IMR-90 (cell line): Measurements from ENCODE around the gene SPTLC3. TPM values are rescaled to one million over a fixed set of nuclear protein-coding genes. Genes with fewer than 3 reads are reported as not detected.

ENCODE experiments used
- ATAC-seq: fragments of 200-7000 bp; cut with Tn5 transposase; 2 replicates; pipeline ENCODE4 v1.9.1; 2020; ENCODE audit warnings: low read depth, mild to moderate bottlenecking, moderate library complexity
- BruUV-seq: library from RNA; stranded (reverse); fragments of 400-500 nt; replicated peaks from 2 replicates; lab custom pipeline; 2021; lab: Mats Ljungman, UMichigan
- CTCF ChIA-PET: fragments of 300-600 bp; formaldehyde crosslinking; extraction: SDS; loops from one replicate; lab custom pipeline; 2021; ENCODE audit warnings: antibody characterized with exemption; lab: Yijun Ruan, JAX
- POLR2A ChIA-PET: fragments of 300-600 bp; sonication (Branson Sonifier 250); formaldehyde crosslinking; loops from one replicate; lab custom pipeline; 2022; ENCODE audit warnings: antibody characterized with exemption; ENCODE audit not compliant: unreplicated experiment; lab: Charles Lee
- DNase-seq: peaks from one replicate; pipeline ENCODE4 v3.0.0; 2013
- H2AFZ ChIP-seq: replicated peaks from 2 replicates; pipeline ENCODE3; 2013; ENCODE audit warnings: low read length, mild to moderate bottlenecking; ENCODE audit not compliant: poor library complexity
- H2AK5ac ChIP-seq: 2 replicates; pipeline ENCODE4 v1.6.1; 2013; ENCODE audit warnings: low read depth, low read length, inconsistent platforms
- H2AK9ac ChIP-seq: replicated peaks from 2 replicates; pipeline ENCODE3; 2013; ENCODE audit warnings: mild to moderate bottlenecking, low read depth, low read length, moderate library complexity; ENCODE audit not compliant: poor library complexity
- H2BK120ac ChIP-seq: 2 replicates; pipeline ENCODE4 v1.6.1; 2013; ENCODE audit warnings: low read depth, low read length, inconsistent platforms
- H2BK15ac ChIP-seq: 3 replicates; pipeline ENCODE4 v1.6.1; 2013; ENCODE audit warnings: low read depth, low read length, inconsistent platforms
- H2BK20ac ChIP-seq: 2 replicates; pipeline ENCODE4 v1.6.1; 2013; ENCODE audit warnings: low read depth, mild to moderate bottlenecking, inconsistent platforms, low read length, moderate library complexity
- H2BK5ac ChIP-seq: 2 replicates; pipeline ENCODE4 v1.6.1; 2013; ENCODE audit warnings: mild to moderate bottlenecking, low read depth, low read length, inconsistent platforms; ENCODE audit not compliant: poor library complexity, severe bottlenecking
- H3K14ac ChIP-seq: replicated peaks from 2 replicates; pipeline ENCODE4 v1.6.1; 2013; ENCODE audit warnings: low read depth, low read length, inconsistent platforms
- H3K18ac ChIP-seq: 2 replicates; pipeline ENCODE4 v1.6.1; 2013; ENCODE audit warnings: low read depth, low read length, control low read depth
- H3K23ac ChIP-seq: 2 replicates; pipeline ENCODE4 v1.6.1; 2013; ENCODE audit warnings: low read depth, low read length, inconsistent platforms
- H3K27ac ChIP-seq: 2 replicates; pipeline ENCODE4 v1.5.1; 2013; ENCODE audit warnings: mild to moderate bottlenecking, control low read depth, low read length; ENCODE audit not compliant: insufficient read depth
- H3K27me3 ChIP-seq: 2 replicates; pipeline ENCODE4 v1.6.1; 2013; ENCODE audit warnings: low read length; ENCODE audit not compliant: control insufficient read depth, insufficient read depth
- H3K36me3 ChIP-seq: 2 replicates; pipeline ENCODE4 v1.6.1; 2013; ENCODE audit warnings: low read length, mixed read lengths; ENCODE audit not compliant: control insufficient read depth, insufficient read depth
- H3K4ac ChIP-seq: 2 replicates; pipeline ENCODE4 v1.6.1; 2013; ENCODE audit warnings: low read depth, low read length, inconsistent platforms
- H3K4me1 ChIP-seq: 2 replicates; pipeline ENCODE4 v1.6.1; 2013; ENCODE audit warnings: low read length, mixed read lengths; ENCODE audit not compliant: control insufficient read depth, insufficient read depth
- H3K4me2 ChIP-seq: 2 replicates; pipeline ENCODE4 v1.6.1; 2013; ENCODE audit warnings: low read depth, mild to moderate bottlenecking, control low read depth, low read length, moderate library complexity
- H3K4me3 ChIP-seq: 2 replicates; pipeline ENCODE4 v1.5.1; 2013; ENCODE audit warnings: low read depth, mild to moderate bottlenecking, control low read depth, low read length, moderate library complexity; ENCODE audit not compliant: insufficient read depth
- H3K56ac ChIP-seq: 2 replicates; pipeline ENCODE4 v1.6.1; 2013; ENCODE audit warnings: low read length, inconsistent platforms; ENCODE audit not compliant: insufficient read depth; ENCODE audit errors: extremely low read depth
- H3K79me1 ChIP-seq, 2 experiments: 2 replicates each; pipeline ENCODE4 v1.6.1; 2013; ENCODE audit warnings: low read length in 2 of 2, inconsistent platforms in 1 of 2, low read depth in 1 of 2
- H3K9ac ChIP-seq: 2 replicates; pipeline ENCODE4 v1.6.1; 2013; ENCODE audit warnings: low read depth, low read length, control low read depth
- H3K9me1 ChIP-seq: 2 replicates; pipeline ENCODE4 v1.6.1; 2013; ENCODE audit warnings: low read length, inconsistent platforms; ENCODE audit not compliant: insufficient read depth
- H3K9me3 ChIP-seq: 2 replicates; pipeline ENCODE4 v1.6.1; 2013; ENCODE audit warnings: low read length; ENCODE audit not compliant: control insufficient read depth, insufficient read depth
- H4K20me1 ChIP-seq: 2 replicates; pipeline ENCODE4 v1.6.1; 2013; ENCODE audit warnings: low read length, inconsistent platforms; ENCODE audit not compliant: insufficient read depth
- H4K5ac ChIP-seq: 2 replicates; pipeline ENCODE4 v1.6.1; 2013; ENCODE audit warnings: mild to moderate bottlenecking, low read depth, low read length, control low read depth
- H4K8ac ChIP-seq, 2 experiments: 2 replicates each; pipeline ENCODE4 v1.6.1; 2013; ENCODE audit warnings: low read depth in 2 of 2, low read length in 2 of 2, control low read depth in 1 of 2, inconsistent platforms in 1 of 2
- H4K91ac ChIP-seq: 2 replicates; pipeline ENCODE4 v1.6.1; 2013; ENCODE audit warnings: low read depth, low read length, inconsistent platforms; ENCODE audit not compliant: insufficient read depth
- NFE2L2 ChIP-seq: fragments of 150-350 bp; IDR thresholded peaks from 2 replicates; pipeline ENCODE4 v1.6.1; 2016; ENCODE audit warnings: low read depth, mild to moderate bottlenecking, low read length
- WGBS, 2 experiments: methylation state at CpG; one replicate each; pipeline versions ENCODE4 v1.1.5 to v1.1.7; 2013; ENCODE audit warnings: missing lambda C conversion rate in 2 of 2; ENCODE audit not compliant: insufficient read length in 1 of 2; ENCODE audit errors: extremely low coverage in 2 of 2; 5-methylcytosine and 5-hydroxymethylcytosine counted together
- dilution Hi-C: fragments of 300-500 bp; cut with HindIII; formaldehyde crosslinking; loops from one replicate; pipeline ENCODE4 v1.14.3; 2018; ENCODE audit warnings: low sequenced_read_pairs; ENCODE audit not compliant: unreplicated experiment
- in situ Hi-C: fragments of 300-500 bp; cut with MboI; formaldehyde crosslinking; loops from 3 replicates; pipeline ENCODE4 v1.14.3; 2019; ENCODE audit warnings: low sequenced_read_pairs, inconsistent platforms, mixed read lengths
- intact Hi-C: fragments of 100-400 bp; cut with micrococcal nuclease; formaldehyde crosslinking; loops from 2 replicates; pipeline ENCODE4 v1.10.0; 2022
- polyA plus RNA-seq, 3 experiments: library from polyadenylated mRNA; depleted of rRNA; stranded (reverse); fragments of >200 nt; gene quantifications; 2 replicates each; pipeline ENCODE4 v1.2.3, GENCODE V29; 2012; ENCODE audit warnings: low replicate concordance in 1 of 3
- total RNA-seq: library from RNA; depleted of rRNA; stranded (reverse); fragments of >200 nt; gene quantifications from 2 replicates; pipeline ENCODE4 v1.2.3, GENCODE V29; 2012
- TF ChIP-seq, protein P1 (sequence below): conservative IDR thresholded peaks from 2 replicates; pipeline ENCODE4 v1.5.1; 2012; ENCODE audit warnings: mild to moderate bottlenecking, low read depth, low read length, improper control_type of control experiment

Gene SPTLC3
- total and polyA plus RNA-seq, 2 of the 4 experiments (the other 2 are of a cell fraction): 0.44 to 1.6 TPM

DNA sequence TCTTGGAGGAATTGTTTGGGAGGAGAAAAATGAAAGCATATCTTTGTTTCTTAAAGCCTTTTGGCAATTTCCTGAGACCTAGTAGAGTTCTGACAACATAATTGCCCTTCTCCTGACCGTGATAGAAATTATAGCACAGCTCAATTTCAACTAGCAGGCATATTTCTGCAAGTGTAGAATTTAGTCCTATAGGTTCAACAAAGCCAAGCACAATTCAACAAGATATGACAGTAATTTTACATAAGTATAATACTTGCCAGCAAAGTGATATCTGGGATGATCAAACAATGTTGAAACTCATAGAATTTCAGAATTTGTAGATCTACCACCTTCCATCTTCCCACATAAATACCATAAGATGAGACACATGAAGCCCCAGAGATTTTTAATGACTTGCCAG lies 73.1 kb downstream of the SPTLC3 start:
- Histone ChIP-seq H3K4ac (no peak overlapping the region), H3K36me3 (no peaks in the 10 kb centered on the region), H4K8ac (no peak overlapping the region), H4K20me1 (no peaks in the 10 kb centered on the region), H3K79me1 (no peaks in the 10 kb centered on the region), H3K4me1 (no peaks in the 10 kb centered on the region), H3K9me3 (no peaks in the 10 kb centered on the region), H3K14ac (no peak overlapping the region), H3K4me3 (no peak overlapping the region), H3K56ac (no peak overlapping the region), H3K9me1 (no peaks in the 10 kb centered on the region), H2BK20ac (no peak overlapping the region), H2BK15ac (no peak overlapping the region), H3K27ac (no peak overlapping the region), H3K27me3 (no peaks in the 10 kb centered on the region), H2AFZ (no peak overlapping the region), H4K91ac (no peak overlapping the region), H3K23ac (no peak overlapping the region), H4K5ac (no peak overlapping the region), H3K9ac (no peak overlapping the region), H2AK5ac (no peak overlapping the region), H3K4me2 (no peak overlapping the region), H2BK120ac (no peak overlapping the region), H2BK5ac (no peak overlapping the region), H2AK9ac (no peak overlapping the region), H3K18ac (no peak overlapping the region)
- BruUV-seq: no TSS peak
- TF ChIP-seq, protein P1, sequence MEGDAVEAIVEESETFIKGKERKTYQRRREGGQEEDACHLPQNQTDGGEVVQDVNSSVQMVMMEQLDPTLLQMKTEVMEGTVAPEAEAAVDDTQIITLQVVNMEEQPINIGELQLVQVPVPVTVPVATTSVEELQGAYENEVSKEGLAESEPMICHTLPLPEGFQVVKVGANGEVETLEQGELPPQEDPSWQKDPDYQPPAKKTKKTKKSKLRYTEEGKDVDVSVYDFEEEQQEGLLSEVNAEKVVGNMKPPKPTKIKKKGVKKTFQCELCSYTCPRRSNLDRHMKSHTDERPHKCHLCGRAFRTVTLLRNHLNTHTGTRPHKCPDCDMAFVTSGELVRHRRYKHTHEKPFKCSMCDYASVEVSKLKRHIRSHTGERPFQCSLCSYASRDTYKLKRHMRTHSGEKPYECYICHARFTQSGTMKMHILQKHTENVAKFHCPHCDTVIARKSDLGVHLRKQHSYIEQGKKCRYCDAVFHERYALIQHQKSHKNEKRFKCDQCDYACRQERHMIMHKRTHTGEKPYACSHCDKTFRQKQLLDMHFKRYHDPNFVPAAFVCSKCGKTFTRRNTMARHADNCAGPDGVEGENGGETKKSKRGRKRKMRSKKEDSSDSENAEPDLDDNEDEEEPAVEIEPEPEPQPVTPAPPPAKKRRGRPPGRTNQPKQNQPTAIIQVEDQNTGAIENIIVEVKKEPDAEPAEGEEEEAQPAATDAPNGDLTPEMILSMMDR: no peak
- TF ChIP-seq NFE2L2: no peak
- dilution Hi-C loops: no loop called here
- POLR2A ChIA-PET: no interaction called here
- CTCF ChIA-PET: no interaction called here
- in situ Hi-C loops: no loop called here
- WGBS, 2 experiments: no CpG with 5 or more reads among the region's 1 CpG
- no peak for ATAC-seq
- intact Hi-C loops: no loop called here
- DNase-seq: no peak
